ENCODE measurements around the gene ZNF740.

Gene ZNF740

DNA sequence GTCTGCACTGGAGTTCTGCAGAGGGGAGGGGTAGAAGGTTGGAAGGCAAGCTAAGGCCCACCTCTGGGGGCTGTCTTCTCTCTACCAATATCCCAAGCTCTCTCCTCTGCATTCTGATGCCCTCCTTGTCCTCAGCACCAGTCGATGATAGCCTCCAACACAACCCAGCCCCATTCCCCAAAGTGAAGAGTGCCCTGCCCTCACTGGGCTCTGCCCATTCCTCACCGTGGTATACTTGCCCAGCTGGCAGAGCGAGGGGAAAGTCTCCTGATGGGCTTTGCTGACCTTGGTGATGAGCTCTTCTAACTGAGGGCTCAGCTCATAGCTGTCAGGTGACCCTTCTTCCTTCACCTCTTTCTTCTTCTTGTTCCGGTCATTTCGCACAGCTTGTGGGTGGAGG lies 33.7 kb downstream of the ZNF740 start:
- DNase-seq (ENCODE audit: low read depth in 2 of 2) = no peak

GRCh38 chr12:53214687-53215455 lies 34.3 kb downstream of the ZNF740 start:
- no peak for DNase-seq (ENCODE audit: low read depth in 2 of 2)

GRCh38 chr12:53215497-53215896 lies 35.0 kb downstream of the ZNF740 start:
- DNase-seq (ENCODE audit: low read depth in 2 of 2) = no peak

GRCh38 chr12:53217051-53217930 lies 36.8 kb downstream of the ZNF740 start:
- DNase-seq (ENCODE audit: low read depth in 2 of 2) = peak in 1 of 2 donors; percentile 59

GRCh38 chr12:53217931-53218307 lies 37.4 kb downstream of the ZNF740 start:
- DNase-seq (ENCODE audit: low read depth in 2 of 2) = no peak

- DNase-seq (ENCODE audit: low read depth in 2 of 2) = no peak
Observed at GRCh38 chr12:53218551-53219291, 38.2 kb downstream of the ZNF740 start.

DNA sequence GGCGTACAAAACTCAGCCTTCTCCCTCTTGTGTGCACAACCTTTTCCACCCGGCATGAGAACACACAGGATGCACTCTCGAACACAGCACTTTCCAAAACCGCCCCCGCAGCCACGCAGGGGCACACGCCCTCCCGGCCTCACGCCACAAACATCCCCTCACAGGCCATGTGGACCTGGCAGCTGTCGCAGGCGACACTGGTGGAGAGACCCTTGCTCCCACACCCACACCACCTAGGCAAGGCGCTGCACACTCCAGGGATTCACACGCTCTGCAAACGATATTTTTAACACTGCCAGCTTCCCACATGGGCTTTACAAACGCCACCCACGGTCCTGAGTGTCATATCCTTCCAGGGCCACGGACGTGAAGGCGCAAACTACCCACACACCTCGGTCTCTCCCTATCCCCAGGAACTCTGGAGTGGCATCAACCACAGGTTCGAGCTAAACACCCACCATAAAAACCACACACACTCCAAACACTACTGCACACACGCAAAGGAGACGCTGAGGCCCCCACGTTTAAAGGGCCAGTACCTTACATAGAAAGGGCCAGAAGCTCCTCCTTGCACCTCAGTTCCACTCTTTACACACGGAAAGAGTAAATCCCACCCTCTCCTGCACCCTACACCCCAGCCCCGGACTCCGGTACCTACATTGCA lies 38.9 kb downstream of the ZNF740 start:
- peak; percentile 65 to 70 for DNase-seq (ENCODE audit: low read depth in 2 of 2)

DNA sequence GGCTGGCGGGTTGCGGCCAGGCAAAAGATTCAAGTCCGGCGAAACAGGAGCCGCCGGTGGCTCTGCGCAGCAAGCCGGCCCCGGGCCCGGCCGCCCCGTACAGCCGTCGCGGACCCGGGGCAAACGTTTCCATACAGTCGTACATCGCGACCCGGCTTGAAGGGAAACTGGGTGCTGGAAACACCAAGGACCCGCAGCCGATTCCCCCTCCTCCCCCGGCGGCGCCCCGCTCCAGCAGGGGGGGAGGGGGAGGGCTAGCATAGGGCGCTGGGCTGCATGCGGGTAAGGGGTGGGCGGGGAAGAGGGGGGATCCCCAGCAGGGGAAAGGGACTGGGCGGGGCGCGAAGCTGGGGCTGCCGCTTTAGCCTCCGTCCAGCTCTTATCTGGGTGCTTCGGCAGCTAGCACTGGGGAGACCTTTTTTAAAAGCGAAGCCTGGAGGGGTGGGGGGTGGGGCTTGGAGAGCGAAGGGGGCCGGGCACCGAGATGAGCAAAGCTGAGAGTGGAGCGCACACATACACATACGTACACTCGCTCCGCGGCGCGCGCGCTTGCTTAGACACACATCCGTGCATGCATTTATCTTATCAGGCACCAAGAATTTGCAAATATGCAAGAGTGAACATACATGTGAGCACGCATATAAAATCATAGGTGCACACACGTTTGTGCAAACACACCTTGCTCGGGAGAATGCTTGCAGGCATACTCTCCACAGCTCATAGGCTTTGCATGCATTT lies 39.6 kb downstream of the ZNF740 start:
- peak in 1 of 2 donors; percentile 61 for DNase-seq (ENCODE audit: low read depth in 2 of 2)

DNA sequence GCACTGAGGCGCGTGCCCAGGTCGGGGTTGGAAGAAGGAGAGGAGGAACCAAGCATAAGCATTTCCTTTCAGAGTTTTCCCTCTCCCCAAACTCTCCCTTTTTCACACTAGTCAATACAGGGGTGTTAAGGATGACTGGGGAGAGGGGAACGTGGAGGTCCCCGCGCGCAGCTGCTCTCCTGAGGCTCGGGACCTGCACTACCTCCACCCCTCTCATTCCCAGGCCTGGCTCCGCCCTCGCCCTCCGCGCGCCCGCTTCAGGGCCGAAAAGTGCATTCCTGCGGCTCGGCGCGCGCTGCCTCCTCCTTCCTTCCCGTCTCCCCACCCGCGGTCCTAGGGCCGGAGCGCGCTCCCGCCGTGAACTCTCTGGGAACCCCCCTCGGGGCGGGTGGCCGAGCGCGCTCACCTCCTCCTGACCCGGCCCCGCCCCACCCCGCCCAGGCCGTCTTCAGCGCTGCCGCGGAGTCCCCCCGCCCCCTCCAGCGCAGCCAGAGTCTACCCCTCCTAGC lies 40.2 kb downstream of the ZNF740 start:
- peak; percentile 56 to 78 for DNase-seq (ENCODE audit: low read depth in 2 of 2)

DNA sequence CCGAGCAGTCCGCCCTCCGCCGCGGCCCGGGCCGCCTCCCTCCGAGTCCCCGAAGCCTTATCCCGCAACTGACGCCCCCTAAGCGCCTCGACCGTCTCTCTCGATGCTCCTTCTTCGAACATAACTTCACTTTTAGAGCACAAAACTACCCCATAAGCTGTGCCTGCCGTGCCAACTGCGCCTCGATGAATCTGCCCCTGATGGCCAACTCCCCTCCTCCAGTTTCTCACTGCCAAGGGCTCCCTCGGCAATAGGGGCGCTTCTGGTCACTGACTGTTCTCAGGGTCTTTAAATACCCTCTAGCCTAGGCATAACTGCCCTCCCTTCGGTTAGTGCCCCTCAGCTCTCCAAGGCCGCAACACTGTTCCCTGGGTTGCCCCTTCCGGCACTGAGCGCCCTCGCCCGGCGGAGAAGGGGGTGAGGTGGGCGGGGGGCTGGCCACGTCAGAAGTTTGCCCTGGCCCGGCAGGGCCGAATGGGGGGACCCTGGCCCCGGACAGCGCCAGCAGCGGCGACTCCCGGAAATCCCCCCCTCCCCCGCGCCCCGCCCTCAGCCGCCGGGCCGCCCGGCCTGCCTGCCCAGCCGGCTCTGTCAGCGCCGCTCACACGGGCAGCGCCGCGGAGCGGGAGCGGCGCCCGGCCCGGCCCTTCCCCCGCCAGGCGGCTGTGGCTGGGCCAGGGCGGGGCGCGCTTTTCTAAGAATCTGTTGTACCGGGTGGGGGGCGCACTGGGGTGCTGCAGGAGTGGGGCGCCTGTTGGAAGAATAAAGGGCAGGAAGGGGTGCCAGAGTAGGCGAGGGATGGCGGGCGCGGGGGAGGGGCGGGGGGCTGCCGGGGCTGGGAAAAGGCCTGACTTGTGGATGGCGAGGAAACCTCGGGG lies 40.9 kb downstream of the ZNF740 start:
- no peak for DNase-seq (ENCODE audit: low read depth in 2 of 2)

- no peak for DNase-seq (ENCODE audit: low read depth in 2 of 2)
Observed at GRCh38 chr12:53222170-53222721, 41.7 kb downstream of the ZNF740 start.

GRCh38 chr12:53222806-53223261 lies 42.3 kb downstream of the ZNF740 start:
- DNase-seq (ENCODE audit: low read depth in 2 of 2) = no peak

DNA sequence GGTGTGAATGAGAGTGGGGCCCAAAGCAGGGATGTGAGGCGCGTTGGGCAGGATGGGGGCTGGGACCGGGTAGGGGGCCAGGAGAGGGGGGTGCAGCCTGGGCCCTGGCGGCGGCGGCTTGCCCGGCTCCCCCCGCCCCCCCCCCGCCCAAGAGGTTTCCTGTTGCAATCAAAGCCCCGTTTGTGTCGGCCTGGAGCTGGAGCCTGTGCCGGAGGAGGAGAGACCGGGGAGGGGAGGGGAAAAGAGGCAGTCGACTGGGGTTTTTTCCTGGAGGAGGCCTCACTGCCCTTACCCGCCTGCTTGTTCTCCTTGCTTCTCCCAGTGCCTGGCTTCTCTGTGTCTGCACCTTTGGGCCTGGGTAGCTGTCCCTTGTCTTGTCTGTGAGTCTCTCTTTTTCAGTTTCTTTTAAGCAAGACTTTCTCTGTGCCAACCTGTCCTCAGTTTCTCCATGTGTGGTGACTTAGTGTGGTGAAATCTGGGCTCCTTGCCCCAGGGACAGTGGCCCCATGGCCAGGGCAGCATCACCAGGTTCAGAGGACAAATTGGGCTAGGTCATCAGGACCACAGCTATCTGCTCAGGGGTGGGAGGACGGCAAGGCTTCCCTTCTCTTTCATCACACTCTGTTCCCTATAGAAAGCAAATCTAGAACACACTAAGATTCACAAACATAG lies 43.0 kb downstream of the ZNF740 start:
- DNase-seq (ENCODE audit: low read depth in 2 of 2) = no peak

GRCh38 chr12:53224061-53224896 lies 43.8 kb downstream of the ZNF740 start:
- no peak for DNase-seq (ENCODE audit: low read depth in 2 of 2)

DNA sequence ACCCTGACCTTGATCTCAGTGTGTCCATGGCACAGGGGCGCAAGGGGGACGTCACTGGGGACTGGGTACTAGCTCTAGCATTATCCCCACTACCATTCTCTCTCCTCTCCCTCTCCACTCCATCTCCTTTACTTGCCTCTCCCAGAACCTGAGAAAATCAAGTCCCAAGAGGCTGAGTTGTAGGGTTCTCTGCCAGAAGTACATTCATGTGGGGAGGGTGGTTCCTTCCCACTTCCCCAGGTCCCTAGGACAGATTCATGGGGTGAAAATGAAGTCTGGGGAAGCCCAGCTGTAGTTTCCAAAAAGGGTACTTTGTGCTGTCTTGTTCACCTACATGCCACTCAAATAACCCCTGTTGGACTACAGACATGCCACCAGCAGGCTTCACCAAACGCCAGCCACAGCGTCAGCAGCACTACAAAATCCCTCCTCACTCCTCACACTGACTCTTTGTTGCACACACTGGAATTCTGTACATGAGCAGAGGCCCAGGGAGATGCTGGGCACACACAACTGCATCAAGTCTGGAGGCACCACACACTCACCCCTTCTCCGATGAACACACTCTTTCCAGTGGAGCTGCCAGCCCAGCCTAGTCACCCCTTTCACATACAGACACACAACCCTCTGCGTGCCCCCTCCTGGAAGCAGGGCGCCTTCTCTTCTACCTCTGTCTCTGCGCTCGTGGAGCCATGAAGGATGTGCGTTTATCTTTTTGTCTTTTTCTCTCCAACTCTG lies 44.5 kb downstream of the ZNF740 start:
- no peak for DNase-seq (ENCODE audit: low read depth in 2 of 2)

- no peak for DNase-seq (ENCODE audit: low read depth in 2 of 2)
Observed at GRCh38 chr12:53225635-53226424, 45.3 kb downstream of the ZNF740 start.

Data from stimulated activated CD8-positive, alpha-beta memory T cell treated with anti-CD3 and anti-CD28 coated beads, Interleukin-7, amount 100 ng/mL, for 4 hours (primary cell).